ENCODE measurements around the gene BTF3L4.
"Not testable (repeated sequence)": the region's sequence is repeated elsewhere in the genome, so short reads cannot be mapped to it uniquely, and the experiment has no call there.

BTF3L4 gene

GRCh38 chr1:52056163-52056936 lies at the start of gene BTF3L4:
TSS of gene BTF3L4 (plus strand) at chr1:52056295. CDS start at chr1:52059848, 3,553 bp downstream.
- DNase-seq (ENCODE audit: low read depth in 2 of 2): peak; percentile 76 to 78

GRCh38 chr1:52007215-52008002 lies 48.7 kb upstream of the BTF3L4 start:
- DNase-seq (ENCODE audit: low read depth in 2 of 2): no peak

DNA sequence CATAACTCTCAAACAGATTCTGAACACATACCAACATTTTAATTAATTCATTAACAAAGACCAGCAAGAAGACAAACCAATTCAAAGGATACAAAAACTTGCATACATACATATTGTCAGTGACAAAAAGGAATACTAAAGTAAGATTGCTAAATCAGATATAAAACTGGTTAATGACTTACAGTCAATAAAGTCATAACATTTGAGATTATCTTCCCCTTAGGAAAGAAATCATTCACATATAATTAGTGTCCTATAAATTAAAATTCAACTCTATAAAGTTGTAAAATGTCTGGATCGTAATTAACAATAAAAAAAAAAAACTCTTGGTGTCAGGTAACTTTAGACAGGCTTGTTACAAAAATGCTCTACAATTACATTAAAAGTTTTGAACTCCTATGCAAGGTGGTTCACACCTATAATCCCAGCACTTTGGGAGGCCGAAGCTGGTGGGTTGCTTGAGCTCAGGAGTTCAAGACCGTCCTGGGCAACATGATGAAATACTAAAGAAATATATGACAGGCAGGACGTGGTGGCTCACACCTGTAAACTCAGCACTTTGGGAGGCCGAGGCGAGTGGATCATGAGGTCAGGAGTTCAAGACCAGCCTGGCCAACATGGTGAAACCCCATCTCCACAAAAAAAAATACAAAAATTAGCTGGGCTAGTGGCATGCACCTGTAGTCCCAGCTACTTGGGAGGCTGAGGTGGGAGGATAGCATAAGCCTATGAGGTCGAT lies 47.9 kb upstream of the BTF3L4 start:
- DNase-seq (ENCODE audit: low read depth in 2 of 2): no peak

GRCh38 chr1:52022133-52022532 lies 34.0 kb upstream of the BTF3L4 start:
- no peak for DNase-seq (ENCODE audit: low read depth in 2 of 2)

- no peak for DNase-seq (ENCODE audit: low read depth in 2 of 2)
Measured at GRCh38 chr1:52026278-52026677, 29.8 kb upstream of the BTF3L4 start.

GRCh38 chr1:52028328-52028727 lies 27.8 kb upstream of the BTF3L4 start:
- no peak for DNase-seq (ENCODE audit: low read depth in 2 of 2)

DNA sequence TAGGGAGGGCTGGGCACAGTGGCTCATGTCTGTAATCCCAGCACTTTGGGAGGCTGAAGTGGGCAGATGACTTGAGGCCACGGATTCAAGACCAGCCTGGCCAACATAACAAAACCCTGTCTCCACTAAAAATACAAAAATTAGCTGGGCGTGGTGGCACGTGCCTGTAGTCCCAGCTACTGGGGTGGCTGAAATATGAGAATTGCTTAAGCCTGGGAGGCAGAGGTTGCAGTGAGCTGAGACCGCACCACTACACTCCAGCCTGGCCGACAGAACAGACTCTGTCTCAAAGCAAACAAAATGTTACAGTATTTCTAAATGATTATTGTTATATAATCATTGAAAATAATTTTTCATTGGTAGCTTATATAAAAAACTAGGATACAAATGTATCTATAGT lies 27.3 kb upstream of the BTF3L4 start:
- not testable (repeated sequence) for DNase-seq (ENCODE audit: low read depth in 2 of 2)

- DNase-seq (ENCODE audit: low read depth in 2 of 2): no peak
Measured at GRCh38 chr1:52032124-52032784, 23.8 kb upstream of the BTF3L4 start.

DNA sequence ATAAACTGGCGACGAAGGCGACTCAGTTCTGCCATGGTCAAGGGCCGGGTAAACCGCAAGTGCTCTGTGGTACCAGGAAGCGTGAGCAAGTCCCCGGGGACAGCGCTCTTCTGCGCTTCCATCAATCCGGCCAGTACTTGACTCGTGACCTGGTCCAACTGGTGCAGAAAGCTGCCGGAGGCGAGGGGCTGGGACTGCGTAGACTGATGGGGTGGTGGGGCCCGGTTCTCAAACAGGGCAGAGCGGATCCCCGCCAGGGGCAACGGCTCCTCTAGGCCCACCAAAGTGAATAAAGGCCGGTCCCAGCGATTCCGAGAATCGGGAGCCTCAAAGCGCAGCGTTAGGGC lies 23.3 kb upstream of the BTF3L4 start:
- no peak for DNase-seq (ENCODE audit: low read depth in 2 of 2)

- DNase-seq (ENCODE audit: low read depth in 2 of 2): peak; percentile 55 to 56
Measured at GRCh38 chr1:52033190-52034049, 22.7 kb upstream of the BTF3L4 start, which contains the start of gene KTI12. TSS of gene KTI12 (minus strand) at chr1:52033810. CDS start at chr1:52033761, 49 bp downstream.

- no peak for DNase-seq (ENCODE audit: low read depth in 2 of 2)
Measured at GRCh38 chr1:52034050-52034384, 22.1 kb upstream of the BTF3L4 start.

GRCh38 chr1:52037402-52037814 lies 18.7 kb upstream of the BTF3L4 start:
- DNase-seq (ENCODE audit: low read depth in 2 of 2): no peak

DNA sequence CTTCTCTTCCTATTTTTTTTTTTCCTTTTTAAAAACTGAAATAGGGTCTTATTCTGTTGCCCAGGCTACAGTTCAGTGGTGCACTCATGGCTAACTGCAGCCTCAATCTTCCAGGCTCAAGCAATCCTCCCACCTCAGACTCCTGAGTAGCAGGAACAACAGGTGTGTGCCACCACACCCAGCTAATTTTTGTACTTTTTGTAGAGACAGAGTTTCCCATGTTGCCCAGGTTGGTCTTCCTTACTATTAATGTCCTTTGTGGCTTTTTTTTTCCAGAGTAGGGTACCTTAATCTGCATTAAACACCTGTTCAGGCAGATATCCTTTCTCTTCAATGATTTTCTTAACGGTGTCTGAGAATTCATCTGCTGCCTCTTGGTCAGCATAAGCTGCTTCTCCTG lies 18.2 kb upstream of the BTF3L4 start:
- no peak for DNase-seq (ENCODE audit: low read depth in 2 of 2)

GRCh38 chr1:52041551-52042185 lies 14.4 kb upstream of the BTF3L4 start:
- DNase-seq (ENCODE audit: low read depth in 2 of 2): no peak

GRCh38 chr1:52045236-52045635 lies 10.9 kb upstream of the BTF3L4 start:
- no peak for DNase-seq (ENCODE audit: low read depth in 2 of 2)

DNA sequence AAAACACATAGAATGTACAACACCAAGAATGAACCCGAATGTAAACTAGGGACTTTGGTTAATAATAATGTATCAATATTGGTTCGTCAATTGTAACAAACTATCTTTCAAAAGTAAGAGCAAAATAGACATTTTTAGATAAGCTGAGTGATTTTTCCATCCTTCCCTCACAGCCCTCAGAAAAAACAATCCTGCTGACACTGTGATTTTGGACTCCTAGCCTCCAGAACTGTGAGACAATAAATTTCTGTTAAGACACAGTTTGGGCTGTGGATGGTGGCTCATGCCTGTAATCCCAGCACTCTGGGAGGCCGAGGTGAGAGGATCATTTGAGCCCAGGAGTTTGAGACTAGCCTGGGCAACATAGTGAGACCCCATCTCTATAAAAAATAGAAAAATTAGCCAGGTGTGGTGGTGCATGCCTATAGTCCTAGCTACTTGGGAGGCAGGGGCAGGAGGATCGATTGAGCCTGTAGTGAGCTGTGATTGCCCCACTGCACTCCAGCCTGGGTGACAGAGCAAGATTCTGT lies 10.4 kb upstream of the BTF3L4 start:
- DNase-seq (ENCODE audit: low read depth in 2 of 2): not testable (repeated sequence)

GRCh38 chr1:52049337-52049736 lies 6.8 kb upstream of the BTF3L4 start:
- DNase-seq (ENCODE audit: low read depth in 2 of 2): not testable (repeated sequence)

GRCh38 chr1:52053862-52054261 lies 2.2 kb upstream of the BTF3L4 start:
- DNase-seq (ENCODE audit: low read depth in 2 of 2): no peak

DNA sequence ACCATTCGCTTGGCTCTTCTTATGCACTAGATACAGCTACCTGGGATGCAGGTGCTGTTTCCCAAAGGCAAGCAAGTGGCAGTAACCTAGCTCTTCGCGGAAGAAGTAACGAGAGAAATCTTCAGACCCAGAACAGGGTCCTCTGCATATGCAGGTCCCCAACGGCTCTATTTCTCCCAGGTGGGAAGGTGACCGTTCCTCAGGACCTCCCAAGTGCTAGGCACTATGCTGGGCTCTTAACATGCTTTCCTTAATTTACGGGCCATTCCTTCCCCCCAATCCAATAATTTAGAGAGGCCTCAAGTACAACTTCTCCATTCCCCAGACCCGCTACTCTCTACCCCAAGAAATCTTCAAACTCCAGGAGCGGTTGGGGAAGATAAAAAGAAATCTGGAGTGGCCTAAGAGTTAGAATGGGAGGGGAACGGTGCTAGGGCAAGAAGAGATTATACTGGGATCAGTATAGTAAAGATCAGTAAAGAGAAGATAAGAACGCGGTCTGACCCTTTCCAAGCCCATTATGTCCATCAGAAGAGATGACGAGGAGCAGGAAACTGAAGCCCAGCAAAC lies 1.5 kb upstream of the BTF3L4 start:
- DNase-seq (ENCODE audit: low read depth in 2 of 2): no peak
